Neural cell (in vitro differentiated cells): ENCODE results near the gene CPE. TPM values are rescaled to one million over a fixed set of nuclear protein-coding genes. Genes with fewer than 3 reads are reported as not detected.

Source experiments
- H2AFZ ChIP-seq: fragments of 200-600, 300-800 bp; sonication (generic), shearing (Covaris generic); 2 replicates; pipeline ENCODE4 v1.6.0; 2014; ENCODE audit warnings: low read depth, mild to moderate bottlenecking, antibody characterized with exemption, low read length, moderate library complexity
- H3F3A ChIP-seq: fragments of 200-600 bp; shearing (Covaris generic); 2 replicates; pipeline ENCODE4 v1.6.1; 2016; ENCODE audit warnings: mild to moderate bottlenecking, moderate library complexity, mixed read lengths, antibody characterized with exemption, low read length; ENCODE audit not compliant: insufficient read depth, poor library complexity, severe bottlenecking
- H3K27ac ChIP-seq: fragments of 200-600, 300-800 bp; sonication (generic), shearing (Covaris generic); 2 replicates; pipeline ENCODE4 v1.5.1; 2014; ENCODE audit warnings: mild to moderate bottlenecking, low read length, moderate library complexity
- H3K27me3 ChIP-seq: fragments of 300-800, 200-600 bp; sonication (generic), shearing (Covaris generic); 2 replicates; pipeline ENCODE4 v1.6.0; 2014; ENCODE audit warnings: mild to moderate bottlenecking, low read depth, low read length, moderate library complexity; ENCODE audit not compliant: insufficient read depth
- H3K36me3 ChIP-seq: fragments of 300-800, 200-600 bp; sonication (generic), shearing (Covaris generic); 2 replicates; pipeline ENCODE4 v1.5.1; 2014; ENCODE audit warnings: mild to moderate bottlenecking, antibody characterized with exemption, low read length, moderate library complexity; ENCODE audit not compliant: insufficient read depth
- H3K4me2 ChIP-seq: fragments of 300-800, 200-600 bp; sonication (generic), shearing (Covaris generic); 2 replicates; pipeline ENCODE4 v1.6.0; 2014; ENCODE audit warnings: mild to moderate bottlenecking, low read length
- H3K4me3 ChIP-seq: fragments of 300-800, 200-600 bp; sonication (generic), shearing (Covaris generic); 2 replicates; pipeline ENCODE4 v1.5.1; 2014; ENCODE audit warnings: mild to moderate bottlenecking, low read length, moderate library complexity
- H3K79me2 ChIP-seq: fragments of 200-600 bp; shearing (Covaris generic); replicated peaks from 2 replicates; pipeline ENCODE4 v1.6.0; 2014; ENCODE audit warnings: mild to moderate bottlenecking, low read length, moderate library complexity; ENCODE audit not compliant: insufficient read depth
- H3K9ac ChIP-seq: fragments of 300-800, 200-600 bp; sonication (generic), shearing (Covaris generic); 2 replicates; pipeline ENCODE4 v1.6.1; 2016; ENCODE audit warnings: mild to moderate bottlenecking, low read length, mixed read lengths
- H3K9me2 ChIP-seq: fragments of 200-600 bp; shearing (Covaris generic); 2 replicates; pipeline ENCODE4 v1.6.1; 2016; ENCODE audit warnings: mild to moderate bottlenecking, low read length, mixed read lengths; ENCODE audit not compliant: insufficient read depth
- H3K9me3 ChIP-seq: fragments of 200-600, 300-800 bp; sonication (generic), shearing (Covaris generic); 2 replicates; pipeline ENCODE4 v1.6.1; 2016; ENCODE audit warnings: mild to moderate bottlenecking, mixed run types, low read length, moderate library complexity, mixed read lengths
- H4K20me1 ChIP-seq: fragments of 200-600 bp; shearing (Covaris generic); 2 replicates; pipeline ENCODE4 v1.6.1; 2016; ENCODE audit warnings: mild to moderate bottlenecking, mixed run types; ENCODE audit not compliant: insufficient read depth
- EP300 ChIP-seq: fragments of 450-650 bp; conservative IDR thresholded peaks from 2 replicates; pipeline ENCODE4 v1.6.1; 2014; ENCODE audit warnings: antibody characterized with exemption, mild to moderate bottlenecking, moderate library complexity; ENCODE audit not compliant: poor library complexity, severe bottlenecking
- EZH2 ChIP-seq: fragments of 200-600, 300-800 bp; shearing (Covaris generic), sonication (generic); IDR thresholded peaks from 2 replicates; pipeline ENCODE4 v1.6.1; 2014; ENCODE audit warnings: antibody characterized with exemption, low read length, borderline replicate concordance, mild to moderate bottlenecking; ENCODE audit not compliant: insufficient read depth, poor library complexity, severe bottlenecking
- MXI1 ChIP-seq: fragments of 450-650 bp; conservative IDR thresholded peaks from 2 replicates; pipeline ENCODE4 v1.6.1; 2014; ENCODE audit warnings: antibody characterized with exemption, mild to moderate bottlenecking; ENCODE audit not compliant: poor library complexity, severe bottlenecking
- POLR2AphosphoS5 ChIP-seq: IDR thresholded peaks from 2 replicates; pipeline ENCODE4 v1.6.1; 2012
- RAD21 ChIP-seq: fragments of 450-650 bp; conservative IDR thresholded peaks from 2 replicates; pipeline ENCODE4 v1.6.1; 2014; ENCODE audit warnings: antibody characterized with exemption, mild to moderate bottlenecking, moderate library complexity
- SMC3 ChIP-seq: fragments of 450-650 bp; conservative IDR thresholded peaks from 2 replicates; pipeline ENCODE4 v1.6.1; 2014; ENCODE audit warnings: antibody characterized with exemption, mild to moderate bottlenecking, moderate library complexity; ENCODE audit not compliant: poor library complexity
- TAF1 ChIP-seq: IDR thresholded peaks from 2 replicates; pipeline ENCODE4 v1.6.1; 2012; ENCODE audit warnings: low read depth
- polyA plus RNA-seq: library from polyadenylated mRNA; depleted of rRNA; stranded (reverse); fragments of >200 nt; gene quantifications from 2 replicates; pipeline ENCODE4 v1.2.3, GENCODE V29; 2014
- TF ChIP-seq, protein P1 (sequence below): IDR thresholded peaks from 2 replicates; pipeline ENCODE4 v1.6.1; 2012; ENCODE audit warnings: borderline replicate concordance
- TF ChIP-seq, protein P2 (sequence below): fragments of 450-650 bp; IDR thresholded peaks from 2 replicates; pipeline ENCODE4 v1.5.1; 2014; ENCODE audit warnings: antibody characterized with exemption, mild to moderate bottlenecking, moderate library complexity; ENCODE audit not compliant: poor library complexity, severe bottlenecking

The CPE gene
- polyA plus RNA-seq, 1 donor from 2014 or later, result 678 TPM

DNA sequence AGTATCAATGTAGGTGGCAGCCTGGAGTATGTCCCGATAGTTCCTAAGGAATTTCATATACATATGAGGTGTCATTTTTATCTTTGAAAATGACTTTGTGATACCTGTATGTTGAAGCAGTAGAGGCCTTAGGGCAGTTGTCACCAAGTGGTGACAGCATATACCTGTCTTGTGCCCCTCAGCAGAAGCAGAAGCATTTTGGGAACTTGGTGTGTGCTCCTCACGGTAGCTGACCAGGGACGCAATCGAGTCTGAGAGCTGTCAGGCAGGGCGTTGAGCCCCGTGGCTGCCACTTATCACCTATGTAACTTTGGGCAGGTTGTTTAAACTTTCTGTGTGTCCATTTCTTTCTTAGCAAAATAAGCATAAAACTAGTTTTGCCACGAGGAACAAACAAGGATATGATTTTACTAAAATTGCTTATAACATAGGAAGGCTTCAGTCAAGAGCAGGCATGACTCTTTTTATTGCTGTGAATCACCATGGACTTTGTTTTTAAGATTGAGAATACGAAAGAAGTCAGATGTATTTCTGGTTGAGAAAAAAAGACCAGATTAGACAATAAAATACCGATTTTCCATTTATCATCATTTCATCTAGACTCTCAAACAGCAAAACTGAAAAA, 161.5 kb downstream of the CPE start:
- no peaks in the 10 kb centered on the region for H3K9me2 ChIP-seq
- H3K4me2 ChIP-seq, result no peak overlapping the region
- no peaks in the 10 kb centered on the region for H3K79me2 ChIP-seq
- no peak overlapping the region for H3K4me3 ChIP-seq
- TF ChIP-seq RAD21 (no peak), SMC3 (no peak), EZH2 (no peak), TAF1 (no peak), EP300 (no peak), POLR2AphosphoS5 (no peak), MXI1 (no peak)
- TF ChIP-seq, protein P1, sequence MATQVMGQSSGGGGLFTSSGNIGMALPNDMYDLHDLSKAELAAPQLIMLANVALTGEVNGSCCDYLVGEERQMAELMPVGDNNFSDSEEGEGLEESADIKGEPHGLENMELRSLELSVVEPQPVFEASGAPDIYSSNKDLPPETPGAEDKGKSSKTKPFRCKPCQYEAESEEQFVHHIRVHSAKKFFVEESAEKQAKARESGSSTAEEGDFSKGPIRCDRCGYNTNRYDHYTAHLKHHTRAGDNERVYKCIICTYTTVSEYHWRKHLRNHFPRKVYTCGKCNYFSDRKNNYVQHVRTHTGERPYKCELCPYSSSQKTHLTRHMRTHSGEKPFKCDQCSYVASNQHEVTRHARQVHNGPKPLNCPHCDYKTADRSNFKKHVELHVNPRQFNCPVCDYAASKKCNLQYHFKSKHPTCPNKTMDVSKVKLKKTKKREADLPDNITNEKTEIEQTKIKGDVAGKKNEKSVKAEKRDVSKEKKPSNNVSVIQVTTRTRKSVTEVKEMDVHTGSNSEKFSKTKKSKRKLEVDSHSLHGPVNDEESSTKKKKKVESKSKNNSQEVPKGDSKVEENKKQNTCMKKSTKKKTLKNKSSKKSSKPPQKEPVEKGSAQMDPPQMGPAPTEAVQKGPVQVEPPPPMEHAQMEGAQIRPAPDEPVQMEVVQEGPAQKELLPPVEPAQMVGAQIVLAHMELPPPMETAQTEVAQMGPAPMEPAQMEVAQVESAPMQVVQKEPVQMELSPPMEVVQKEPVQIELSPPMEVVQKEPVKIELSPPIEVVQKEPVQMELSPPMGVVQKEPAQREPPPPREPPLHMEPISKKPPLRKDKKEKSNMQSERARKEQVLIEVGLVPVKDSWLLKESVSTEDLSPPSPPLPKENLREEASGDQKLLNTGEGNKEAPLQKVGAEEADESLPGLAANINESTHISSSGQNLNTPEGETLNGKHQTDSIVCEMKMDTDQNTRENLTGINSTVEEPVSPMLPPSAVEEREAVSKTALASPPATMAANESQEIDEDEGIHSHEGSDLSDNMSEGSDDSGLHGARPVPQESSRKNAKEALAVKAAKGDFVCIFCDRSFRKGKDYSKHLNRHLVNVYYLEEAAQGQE, result no peak
- TF ChIP-seq, protein P2, sequence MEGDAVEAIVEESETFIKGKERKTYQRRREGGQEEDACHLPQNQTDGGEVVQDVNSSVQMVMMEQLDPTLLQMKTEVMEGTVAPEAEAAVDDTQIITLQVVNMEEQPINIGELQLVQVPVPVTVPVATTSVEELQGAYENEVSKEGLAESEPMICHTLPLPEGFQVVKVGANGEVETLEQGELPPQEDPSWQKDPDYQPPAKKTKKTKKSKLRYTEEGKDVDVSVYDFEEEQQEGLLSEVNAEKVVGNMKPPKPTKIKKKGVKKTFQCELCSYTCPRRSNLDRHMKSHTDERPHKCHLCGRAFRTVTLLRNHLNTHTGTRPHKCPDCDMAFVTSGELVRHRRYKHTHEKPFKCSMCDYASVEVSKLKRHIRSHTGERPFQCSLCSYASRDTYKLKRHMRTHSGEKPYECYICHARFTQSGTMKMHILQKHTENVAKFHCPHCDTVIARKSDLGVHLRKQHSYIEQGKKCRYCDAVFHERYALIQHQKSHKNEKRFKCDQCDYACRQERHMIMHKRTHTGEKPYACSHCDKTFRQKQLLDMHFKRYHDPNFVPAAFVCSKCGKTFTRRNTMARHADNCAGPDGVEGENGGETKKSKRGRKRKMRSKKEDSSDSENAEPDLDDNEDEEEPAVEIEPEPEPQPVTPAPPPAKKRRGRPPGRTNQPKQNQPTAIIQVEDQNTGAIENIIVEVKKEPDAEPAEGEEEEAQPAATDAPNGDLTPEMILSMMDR, result no peak
- no peak overlapping the region for H2AFZ ChIP-seq
- H3K36me3 ChIP-seq, result no peaks in the 10 kb centered on the region
- no peak overlapping the region for H3K9ac ChIP-seq
- no peaks in the 10 kb centered on the region for H4K20me1 ChIP-seq
- H3K9me3 ChIP-seq, result no peaks in the 10 kb centered on the region
- H3K27me3 ChIP-seq, result no peaks in the 10 kb centered on the region
- H3F3A ChIP-seq, result no peaks in the 10 kb centered on the region
- H3K27ac ChIP-seq, result no peak overlapping the region

DNA sequence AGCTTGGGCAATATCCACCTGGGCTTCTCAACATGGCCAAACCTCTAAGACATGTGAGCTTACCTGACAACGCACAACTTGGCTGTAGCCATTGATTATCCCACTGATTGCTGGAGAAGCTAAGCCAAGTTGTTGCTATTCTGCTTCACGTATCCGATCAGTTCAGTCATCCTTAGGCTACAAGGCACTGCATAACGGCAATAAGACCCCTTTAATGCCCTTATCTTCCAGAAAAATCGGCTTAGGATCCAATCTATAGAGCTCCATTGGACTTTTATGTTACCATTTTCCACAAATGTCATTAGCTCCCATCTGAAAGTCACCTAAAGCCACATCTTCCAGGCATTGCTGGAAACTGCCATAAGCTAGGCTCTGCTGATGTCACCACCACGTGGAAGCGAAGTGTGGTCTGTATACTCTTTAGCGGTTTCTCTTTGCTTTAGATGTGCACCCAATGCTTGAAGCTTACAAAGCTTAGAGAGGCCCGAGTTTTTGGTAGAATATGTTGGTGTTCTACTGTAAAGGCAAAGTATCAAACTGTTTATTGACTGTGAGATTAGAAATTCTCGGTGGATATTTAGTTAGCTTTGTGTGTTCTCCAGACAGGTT, 163.1 kb downstream of the CPE start:
- H3K27ac ChIP-seq, result no peak overlapping the region
- no peaks in the 10 kb centered on the region for H3F3A ChIP-seq
- no peak overlapping the region for H3K9ac ChIP-seq
- no peak overlapping the region for H3K4me3 ChIP-seq
- H3K9me3 ChIP-seq, result no peaks in the 10 kb centered on the region
- no peak overlapping the region for H2AFZ ChIP-seq
- H3K9me2 ChIP-seq, result no peaks in the 10 kb centered on the region
- no peaks in the 10 kb centered on the region for H3K36me3 ChIP-seq
- H3K27me3 ChIP-seq, result no peaks in the 10 kb centered on the region
- TF ChIP-seq EP300 (no peak), POLR2AphosphoS5 (no peak), RAD21 (no peak), TAF1 (no peak), EZH2 (no peak), SMC3 (no peak)
- TF ChIP-seq, protein P1, result no peak
- H3K4me2 ChIP-seq, result no peak overlapping the region
- H3K79me2 ChIP-seq, result no peaks in the 10 kb centered on the region
- no peaks in the 10 kb centered on the region for H4K20me1 ChIP-seq
